HepG2 (cell line): ENCODE data around the gene PRKG1. TPM values are rescaled to one million over a fixed set of nuclear protein-coding genes. Genes with fewer than 3 reads are reported as not detected.

Experiments used
- CENPT ChIP-seq: sonication (generic); formaldehyde crosslinking; IDR thresholded peaks from 2 replicates; pipeline ENCODE4 v1.8.0; 2022; ENCODE audit warnings: low read depth, mild to moderate bottlenecking, moderate library complexity, missing genetic modification reagents
- KAT7 ChIP-seq: IDR thresholded peaks from 2 replicates; pipeline ENCODE4 v1.6.1; 2018; ENCODE audit warnings: borderline replicate concordance, missing compliant biosample characterization
- KLF13 ChIP-seq: sonication (generic); formaldehyde crosslinking; IDR thresholded peaks from 2 replicates; pipeline ENCODE4 v1.4.0; 2020; ENCODE audit warnings: mild to moderate bottlenecking, missing genetic modification reagents
- NR2F1 ChIP-seq, 2 experiments: fragments of 450-650 bp in 1 of 2; formaldehyde crosslinking in 1 of 2; IDR thresholded peaks; 2 replicates each; pipeline versions ENCODE4 v1.5.0 to v1.6.1; 2016 to 2020; ENCODE audit warnings: mild to moderate bottlenecking in 1 of 2, missing compliant biosample characterization in 1 of 2, missing genetic modification reagents in 1 of 2, moderate library complexity in 1 of 2
- PHF5A ChIP-seq: IDR thresholded peaks from one replicate; pipeline ENCODE4 v1.6.1; 2018; ENCODE audit warnings: low read depth, missing genetic modification reagents; ENCODE audit not compliant: unreplicated experiment
- RAD51 ChIP-seq: fragments of 450-650 bp; IDR thresholded peaks from 2 replicates; pipeline ENCODE4 v1.6.1; 2016; ENCODE audit warnings: borderline replicate concordance
- SNRNP70 ChIP-seq: fragments of 200-400 bp; formaldehyde crosslinking; IDR thresholded peaks from 2 replicates; pipeline ENCODE4 v1.6.1; 2017; ENCODE audit warnings: mild to moderate bottlenecking, low read depth, low read length, moderate library complexity
- TFE3 ChIP-seq: IDR thresholded peaks from 2 replicates; pipeline ENCODE4 v1.6.1; 2016
- ZBTB49 ChIP-seq: sonication (generic); formaldehyde crosslinking; IDR thresholded peaks from 2 replicates; pipeline ENCODE4 v1.4.0; 2020; ENCODE audit warnings: missing genetic modification reagents, borderline replicate concordance
- ZFYVE20 ChIP-seq: sonication (generic); formaldehyde crosslinking; IDR thresholded peaks from 2 replicates; pipeline ENCODE4 v1.8.0; 2023; ENCODE audit warnings: low read depth, mild to moderate bottlenecking, moderate library complexity, missing genetic modification reagents, borderline replicate concordance
- ZKSCAN1 ChIP-seq: fragments of 150-350 bp; IDR thresholded peaks from 2 replicates; pipeline ENCODE4 v1.6.1; 2014; ENCODE audit warnings: low read length
- ZNF20 ChIP-seq: sonication (generic); formaldehyde crosslinking; IDR thresholded peaks from 2 replicates; pipeline ENCODE4 v1.4.0; 2020; ENCODE audit warnings: mild to moderate bottlenecking, moderate library complexity, missing genetic modification reagents
- ZNF501 ChIP-seq: sonication (generic); formaldehyde crosslinking; IDR thresholded peaks from 2 replicates; pipeline ENCODE4 v1.5.1; 2020; ENCODE audit warnings: mild to moderate bottlenecking, moderate library complexity, missing genetic modification reagents
- polyA plus RNA-seq, 8 experiments: library from polyadenylated mRNA; depleted of rRNA in 3 of 8; stranded (reverse) in 7 of 8; unstranded in 1 of 8; fragments of >200 nt; fragmentation: Illumina TruSeq in 4 of 8; extraction: Trizol in 4 of 8; gene quantifications; 2 replicates each; pipeline versions ENCODE4 v1.2.1 to v1.2.3, GENCODE V29; 2011 to 2016; ENCODE audit warnings: low read depth in 4 of 8, missing spikeins in 1 of 8, mixed read lengths in 1 of 8; ENCODE audit not compliant: insufficient read depth in 1 of 8
- total RNA-seq, 5 experiments: library from RNA; depleted of rRNA; stranded (reverse); fragments of >200 nt; fragmentation: Illumina TruSeq; extraction: Trizol; gene quantifications; 2 replicates each; pipeline ENCODE4 v1.2.3, GENCODE V29; 2016; ENCODE audit warnings: low read depth in 1 of 5
- TF ChIP-seq, protein P1 (sequence below): IDR thresholded peaks from 2 replicates; pipeline ENCODE4 v1.6.1; 2016; ENCODE audit warnings: low read depth, missing genetic modification reagents, missing compliant biosample characterization
- TF ChIP-seq, protein P2 (sequence below): IDR thresholded peaks from 2 replicates; pipeline ENCODE4 v1.6.1; 2016
- TF ChIP-seq, protein P3 (sequence below): sonication (generic); formaldehyde crosslinking; IDR thresholded peaks from 2 replicates; pipeline ENCODE4 v1.4.0; 2020; ENCODE audit warnings: mild to moderate bottlenecking, missing genetic modification reagents, borderline replicate concordance

The PRKG1 gene
- total and polyA plus RNA-seq, 2 of the 13 experiments (the other 11 are each of a cell fraction or from before 2014, with no cell fraction given): 0.01 TPM; not detected in 1

DNA sequence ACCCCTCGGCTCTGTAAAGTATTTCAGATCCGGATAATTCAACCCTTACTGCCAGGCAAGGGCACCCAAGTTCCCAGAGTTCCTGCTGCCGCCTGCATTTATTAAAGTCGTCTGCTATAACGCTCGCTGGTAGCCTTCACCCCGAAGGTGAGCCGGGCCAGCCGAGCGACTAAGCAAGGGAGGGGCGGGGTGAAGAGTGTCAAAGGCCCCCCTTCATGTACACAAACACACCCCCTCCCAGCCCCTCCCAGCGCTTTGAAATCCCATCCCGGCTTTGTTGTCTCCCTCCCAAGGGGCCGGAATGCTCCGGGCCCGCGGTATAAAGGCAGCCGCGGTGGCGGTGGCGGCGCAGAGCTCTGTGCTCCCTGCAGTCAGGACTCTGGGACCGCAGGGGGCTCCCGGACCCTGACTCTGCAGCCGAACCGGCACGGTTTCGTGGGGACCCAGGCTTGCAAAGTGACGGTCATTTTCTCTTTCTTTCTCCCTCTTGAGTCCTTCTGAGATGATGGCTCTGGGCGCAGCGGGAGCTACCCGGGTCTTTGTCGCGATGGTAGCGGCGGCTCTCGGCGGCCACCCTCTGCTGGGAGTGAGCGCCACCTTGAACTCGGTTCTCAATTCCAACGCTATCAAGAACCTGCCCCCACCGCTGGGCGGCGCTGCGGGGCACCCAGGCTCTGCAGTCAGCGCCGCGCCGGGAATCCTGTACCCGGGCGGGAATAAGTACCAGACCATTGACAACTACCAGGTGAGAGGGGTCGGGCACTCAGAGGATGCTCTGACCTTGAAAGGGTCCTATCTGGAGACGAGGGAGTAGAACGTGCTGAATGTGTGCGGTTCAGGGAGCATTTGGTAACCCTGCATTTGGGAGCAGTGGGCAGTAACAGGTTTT is 1239.9 kb downstream of the PRKG1 start, which contains the start of gene DKK1 (continued):
- TF ChIP-seq, protein P1, sequence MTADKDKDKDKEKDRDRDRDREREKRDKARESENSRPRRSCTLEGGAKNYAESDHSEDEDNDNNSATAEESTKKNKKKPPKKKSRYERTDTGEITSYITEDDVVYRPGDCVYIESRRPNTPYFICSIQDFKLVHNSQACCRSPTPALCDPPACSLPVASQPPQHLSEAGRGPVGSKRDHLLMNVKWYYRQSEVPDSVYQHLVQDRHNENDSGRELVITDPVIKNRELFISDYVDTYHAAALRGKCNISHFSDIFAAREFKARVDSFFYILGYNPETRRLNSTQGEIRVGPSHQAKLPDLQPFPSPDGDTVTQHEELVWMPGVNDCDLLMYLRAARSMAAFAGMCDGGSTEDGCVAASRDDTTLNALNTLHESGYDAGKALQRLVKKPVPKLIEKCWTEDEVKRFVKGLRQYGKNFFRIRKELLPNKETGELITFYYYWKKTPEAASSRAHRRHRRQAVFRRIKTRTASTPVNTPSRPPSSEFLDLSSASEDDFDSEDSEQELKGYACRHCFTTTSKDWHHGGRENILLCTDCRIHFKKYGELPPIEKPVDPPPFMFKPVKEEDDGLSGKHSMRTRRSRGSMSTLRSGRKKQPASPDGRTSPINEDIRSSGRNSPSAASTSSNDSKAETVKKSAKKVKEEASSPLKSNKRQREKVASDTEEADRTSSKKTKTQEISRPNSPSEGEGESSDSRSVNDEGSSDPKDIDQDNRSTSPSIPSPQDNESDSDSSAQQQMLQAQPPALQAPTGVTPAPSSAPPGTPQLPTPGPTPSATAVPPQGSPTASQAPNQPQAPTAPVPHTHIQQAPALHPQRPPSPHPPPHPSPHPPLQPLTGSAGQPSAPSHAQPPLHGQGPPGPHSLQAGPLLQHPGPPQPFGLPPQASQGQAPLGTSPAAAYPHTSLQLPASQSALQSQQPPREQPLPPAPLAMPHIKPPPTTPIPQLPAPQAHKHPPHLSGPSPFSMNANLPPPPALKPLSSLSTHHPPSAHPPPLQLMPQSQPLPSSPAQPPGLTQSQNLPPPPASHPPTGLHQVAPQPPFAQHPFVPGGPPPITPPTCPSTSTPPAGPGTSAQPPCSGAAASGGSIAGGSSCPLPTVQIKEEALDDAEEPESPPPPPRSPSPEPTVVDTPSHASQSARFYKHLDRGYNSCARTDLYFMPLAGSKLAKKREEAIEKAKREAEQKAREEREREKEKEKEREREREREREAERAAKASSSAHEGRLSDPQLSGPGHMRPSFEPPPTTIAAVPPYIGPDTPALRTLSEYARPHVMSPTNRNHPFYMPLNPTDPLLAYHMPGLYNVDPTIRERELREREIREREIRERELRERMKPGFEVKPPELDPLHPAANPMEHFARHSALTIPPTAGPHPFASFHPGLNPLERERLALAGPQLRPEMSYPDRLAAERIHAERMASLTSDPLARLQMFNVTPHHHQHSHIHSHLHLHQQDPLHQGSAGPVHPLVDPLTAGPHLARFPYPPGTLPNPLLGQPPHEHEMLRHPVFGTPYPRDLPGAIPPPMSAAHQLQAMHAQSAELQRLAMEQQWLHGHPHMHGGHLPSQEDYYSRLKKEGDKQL: no peak
- no peak for TF ChIP-seq RAD51
- TF ChIP-seq, protein P2, sequence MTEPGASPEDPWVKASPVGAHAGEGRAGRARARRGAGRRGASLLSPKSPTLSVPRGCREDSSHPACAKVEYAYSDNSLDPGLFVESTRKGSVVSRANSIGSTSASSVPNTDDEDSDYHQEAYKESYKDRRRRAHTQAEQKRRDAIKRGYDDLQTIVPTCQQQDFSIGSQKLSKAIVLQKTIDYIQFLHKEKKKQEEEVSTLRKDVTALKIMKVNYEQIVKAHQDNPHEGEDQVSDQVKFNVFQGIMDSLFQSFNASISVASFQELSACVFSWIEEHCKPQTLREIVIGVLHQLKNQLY: no peak
- TF ChIP-seq, protein P3, sequence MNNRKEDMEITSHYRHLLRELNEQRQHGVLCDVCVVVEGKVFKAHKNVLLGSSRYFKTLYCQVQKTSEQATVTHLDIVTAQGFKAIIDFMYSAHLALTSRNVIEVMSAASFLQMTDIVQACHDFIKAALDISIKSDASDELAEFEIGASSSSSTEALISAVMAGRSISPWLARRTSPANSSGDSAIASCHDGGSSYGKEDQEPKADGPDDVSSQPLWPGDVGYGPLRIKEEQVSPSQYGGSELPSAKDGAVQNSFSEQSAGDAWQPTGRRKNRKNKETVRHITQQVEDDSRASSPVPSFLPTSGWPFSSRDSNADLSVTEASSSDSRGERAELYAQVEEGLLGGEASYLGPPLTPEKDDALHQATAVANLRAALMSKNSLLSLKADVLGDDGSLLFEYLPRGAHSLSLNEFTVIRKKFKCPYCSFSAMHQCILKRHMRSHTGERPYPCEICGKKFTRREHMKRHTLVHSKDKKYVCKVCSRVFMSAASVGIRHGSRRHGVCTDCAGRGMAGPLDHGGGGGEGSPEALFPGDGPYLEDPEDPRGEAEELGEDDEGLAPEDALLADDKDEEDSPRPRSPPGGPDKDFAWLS: no peak
- TF ChIP-seq CENPT (CRISPR knock-in tag): no peak
- no peak for TF ChIP-seq ZBTB49 (CRISPR knock-in tag)
- no peak; a peak in 1 of 4 replicates for TF ChIP-seq NR2F1 (CRISPR knock-in tag; IDR thresholded peaks at IDR 0.05)
- TF ChIP-seq KLF13: no peak
- TF ChIP-seq SNRNP70: no peak
- TF ChIP-seq ZFYVE20: no peak
- no peak for TF ChIP-seq ZKSCAN1
- no peak; the same call in 1 of the 2 replicates for TF ChIP-seq KAT7 (CRISPR knock-in tag)
- no peak for TF ChIP-seq PHF5A (CRISPR knock-in tag)
- peak; percentile 18; the same call in 1 of the 2 replicates for TF ChIP-seq TFE3 (CRISPR knock-in tag)
- no peak for TF ChIP-seq ZNF20 (CRISPR knock-in tag)
- TF ChIP-seq ZNF501 (CRISPR knock-in tag): peak; percentile 87; the same call in 1 of the 2 replicates
